Right lobe of liver (tissue), 6 donors: ENCODE data around the gene RTN4. TPM values are rescaled to one million over a fixed set of nuclear protein-coding genes. Genes with fewer than 3 reads are reported as not detected.
"Not testable (repeated sequence)": the region's sequence is repeated elsewhere in the genome, so short reads cannot be mapped to it uniquely, and the experiment has no call there.

ENCODE experiments used
- ATAC-seq, 4 donors: fragments of 200-7000 bp; cut with Tn5 transposase; one replicate each; pipeline ENCODE4 v1.9.1; 2020; ENCODE audit warnings: mild to moderate bottlenecking in 4 of 4, moderate library complexity in 4 of 4
- DNase-seq, 3 donors: peaks; one replicate each; pipeline ENCODE4 v3.0.0-alpha.2; 2020
- H3K27ac ChIP-seq, 3 donors: fragments of 200-600 bp; one replicate each; pipeline ENCODE4 v1.8.0; 2022
- H3K27me3 ChIP-seq, 2 donors: fragments of 200-600 bp; one replicate each; pipeline ENCODE4 v1.8.0; 2022
- H3K36me3 ChIP-seq, 4 donors: fragments of 200-600 bp; sonication (generic) in 1 of 4; one replicate each; pipeline versions ENCODE4 v1.5.1 to v1.8.0; 2017 to 2022; ENCODE audit warnings: control low read depth in 1 of 4
- H3K4me1 ChIP-seq, 4 donors: fragments of 200-600 bp; sonication (generic) in 1 of 4; one replicate each; pipeline versions ENCODE4 v1.5.1 to v1.8.0; 2017 to 2022; ENCODE audit warnings: control low read depth in 1 of 4
- H3K4me3 ChIP-seq, 3 donors: fragments of 200-600 bp; one replicate each; pipeline ENCODE4 v1.8.0; 2022
- H3K9me3 ChIP-seq, 4 donors: fragments of 200-600 bp; sonication (generic) in 1 of 4; one replicate each; pipeline versions ENCODE4 v1.5.1 to v1.8.0; 2017 to 2022; ENCODE audit warnings: control low read depth in 1 of 4
- POLR2A ChIP-seq: fragments of 450-650 bp; IDR thresholded peaks from one replicate; pipeline ENCODE4 v1.6.1; 2017; ENCODE audit warnings: antibody characterized with exemption, mild to moderate bottlenecking
- WGBS: methylation state at CpG from one replicate; pipeline ENCODE4 v1.1.6; 2018; ENCODE audit warnings: low coverage, low lambda C conversion rate; ENCODE audit not compliant: insufficient coverage; ENCODE audit errors: missing lambda C conversion rate; 5-methylcytosine and 5-hydroxymethylcytosine counted together
- intact Hi-C, 2 donors: fragments of 100-400 bp; cut with DNase I; formaldehyde crosslinking; loops; one replicate each; pipeline versions ENCODE4 v1.11.2 to v1.14.1; 2022
- total RNA-seq, 6 experiments: library from RNA; depleted of rRNA in 2 of 6; stranded (reverse); fragments of >200 nt in 2 of 6; fragmentation: NEBNext Ultra II Directional in 3 of 6; extraction: Animal tissue kit (Norgen Biotek cat#: 25700) in 3 of 6; gene quantifications; one replicate each; pipeline versions ENCODE4 v1.1.0 to v1.2.4, GENCODE V29; 2016 to 2023
- TF ChIP-seq, protein P1 (sequence below), 4 donors: fragments of 200-600 bp in 3 of 4; fragments of 450-650 bp in 1 of 4; IDR thresholded peaks; one replicate each; pipeline versions ENCODE4 v1.5.1 to v1.8.0; 2016 to 2022; ENCODE audit warnings: antibody characterized with exemption in 4 of 4, mild to moderate bottlenecking in 2 of 4
- donor health status: DM: no; HTN: yes; CAD: no.
- donor health status: DM: no; HTN: no; CAD: no.
- donor health status: DM: no; HTN: no; CAD: no.
- donor health status: DM: no; HTN: yes; CAD: no.
- donor health status: DM: no; HTN: yes; CAD: no.

The RTN4 gene
- total RNA-seq, 6 experiments from 2014 or later = 126 to 195 (median 177) TPM

DNA sequence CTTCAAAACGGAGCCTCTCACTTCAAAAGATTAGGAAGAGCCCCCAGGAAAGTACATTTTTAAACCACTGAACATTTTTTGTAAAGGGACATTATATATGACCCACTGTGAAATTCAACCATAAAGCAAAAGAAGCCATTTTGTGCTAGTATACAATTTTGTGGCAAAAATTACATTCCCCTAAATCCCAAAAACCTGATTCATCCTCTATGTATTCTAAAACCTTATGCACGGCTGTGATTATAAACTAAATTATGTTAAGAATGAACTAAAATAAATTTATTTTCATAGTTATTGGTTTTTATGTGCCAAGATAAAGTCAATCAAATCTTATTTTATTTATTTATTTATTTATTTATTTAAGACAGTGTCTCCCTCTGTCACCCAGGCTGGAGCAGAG lies 48.5 kb downstream of the RTN4 start:
- WGBS = 90% methylated on average over 2 of the region's 2 CpGs
- Histone ChIP-seq H3K4me1 (peaks cover 0 to 50% (median 7%) of the 10 kb centered on the region in 4 donors), H3K27me3 (no peaks in the 10 kb centered on the region), H3K27ac (no peak overlapping the region), H3K4me3 (no peak overlapping the region), H3K36me3 (no peaks in the 10 kb centered on the region), H3K9me3 (no peaks in the 10 kb centered on the region)
- intact Hi-C loops = no loop called here
- no peak for TF ChIP-seq POLR2A
- TF ChIP-seq, protein P1, sequence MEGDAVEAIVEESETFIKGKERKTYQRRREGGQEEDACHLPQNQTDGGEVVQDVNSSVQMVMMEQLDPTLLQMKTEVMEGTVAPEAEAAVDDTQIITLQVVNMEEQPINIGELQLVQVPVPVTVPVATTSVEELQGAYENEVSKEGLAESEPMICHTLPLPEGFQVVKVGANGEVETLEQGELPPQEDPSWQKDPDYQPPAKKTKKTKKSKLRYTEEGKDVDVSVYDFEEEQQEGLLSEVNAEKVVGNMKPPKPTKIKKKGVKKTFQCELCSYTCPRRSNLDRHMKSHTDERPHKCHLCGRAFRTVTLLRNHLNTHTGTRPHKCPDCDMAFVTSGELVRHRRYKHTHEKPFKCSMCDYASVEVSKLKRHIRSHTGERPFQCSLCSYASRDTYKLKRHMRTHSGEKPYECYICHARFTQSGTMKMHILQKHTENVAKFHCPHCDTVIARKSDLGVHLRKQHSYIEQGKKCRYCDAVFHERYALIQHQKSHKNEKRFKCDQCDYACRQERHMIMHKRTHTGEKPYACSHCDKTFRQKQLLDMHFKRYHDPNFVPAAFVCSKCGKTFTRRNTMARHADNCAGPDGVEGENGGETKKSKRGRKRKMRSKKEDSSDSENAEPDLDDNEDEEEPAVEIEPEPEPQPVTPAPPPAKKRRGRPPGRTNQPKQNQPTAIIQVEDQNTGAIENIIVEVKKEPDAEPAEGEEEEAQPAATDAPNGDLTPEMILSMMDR (IDR thresholded peaks at IDR 0.05) = no peak
- DNase-seq (no peak), ATAC-seq (no peak)

DNA sequence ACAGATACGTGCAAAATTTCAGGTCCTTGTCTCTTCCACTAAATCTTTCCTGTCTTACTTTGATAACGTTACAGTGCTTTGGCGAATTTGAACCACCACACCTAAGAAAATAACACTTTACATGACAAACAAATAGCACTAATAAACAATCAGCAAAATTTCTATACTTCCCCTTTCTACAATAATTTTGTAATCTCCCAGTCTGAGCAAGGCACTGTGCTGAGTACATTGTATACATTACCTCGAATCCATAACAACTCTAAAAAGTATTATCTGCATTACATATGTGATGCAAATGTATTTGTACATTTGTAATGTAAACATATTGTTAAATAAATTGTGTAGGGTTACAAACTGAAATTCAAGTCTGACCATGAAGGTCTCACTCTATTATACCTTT lies 49.9 kb downstream of the RTN4 start:
- intact Hi-C loops = no loop called here
- no peaks in the 10 kb centered on the region for H3K27me3 ChIP-seq
- ATAC-seq (no peak), DNase-seq (no peak)
- no peak overlapping the region for H3K27ac ChIP-seq
- no peaks in the 10 kb centered on the region for H3K36me3 ChIP-seq
- H3K4me1 ChIP-seq = peaks cover 0 to 42% (median 5%) of the 10 kb centered on the region in 4 donors
- no peak overlapping the region for H3K4me3 ChIP-seq
- no peak for TF ChIP-seq POLR2A
- TF ChIP-seq, protein P1 (IDR thresholded peaks at IDR 0.05) = no peak
- 25% methylated on average over 4 of the region's 4 CpGs for WGBS
- H3K9me3 ChIP-seq = no peaks in the 10 kb centered on the region

DNA sequence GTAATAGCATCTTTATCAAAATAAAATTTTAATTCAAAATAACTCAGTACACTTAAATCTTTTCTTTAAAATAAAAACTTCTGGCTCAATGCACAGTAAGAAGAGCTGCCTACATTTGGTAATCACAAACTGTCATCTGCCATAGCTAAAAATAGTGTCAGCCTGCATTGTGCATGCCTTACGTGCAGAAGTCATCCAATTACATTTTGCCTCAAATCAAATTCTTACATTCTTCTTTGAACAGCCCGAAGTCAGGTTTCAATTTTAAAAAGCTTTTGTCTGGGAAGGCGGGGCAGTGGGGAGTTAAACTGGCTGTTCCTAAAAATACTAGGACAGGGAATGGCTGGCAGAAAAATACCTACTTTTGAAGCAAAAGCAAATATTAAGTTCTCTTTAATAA lies 51.1 kb downstream of the RTN4 start:
- no peak overlapping the region for H3K27ac ChIP-seq
- H3K27me3 ChIP-seq = no peaks in the 10 kb centered on the region
- no peak for TF ChIP-seq POLR2A
- TF ChIP-seq, protein P1 (IDR thresholded peaks at IDR 0.05) = no peak
- H3K4me3 ChIP-seq = no peak overlapping the region
- H3K36me3 ChIP-seq = no peaks in the 10 kb centered on the region
- 12% methylated on average over 3 of the region's 3 CpGs for WGBS
- H3K4me1 ChIP-seq = peaks cover 0 to 32% (median 5%) of the 10 kb centered on the region in 4 donors
- intact Hi-C loops = no loop called here
- DNase-seq (no peak), ATAC-seq (peak in 3 of 4 donors; percentile 25 to 72 (median 52))
- no peaks in the 10 kb centered on the region for H3K9me3 ChIP-seq

DNA sequence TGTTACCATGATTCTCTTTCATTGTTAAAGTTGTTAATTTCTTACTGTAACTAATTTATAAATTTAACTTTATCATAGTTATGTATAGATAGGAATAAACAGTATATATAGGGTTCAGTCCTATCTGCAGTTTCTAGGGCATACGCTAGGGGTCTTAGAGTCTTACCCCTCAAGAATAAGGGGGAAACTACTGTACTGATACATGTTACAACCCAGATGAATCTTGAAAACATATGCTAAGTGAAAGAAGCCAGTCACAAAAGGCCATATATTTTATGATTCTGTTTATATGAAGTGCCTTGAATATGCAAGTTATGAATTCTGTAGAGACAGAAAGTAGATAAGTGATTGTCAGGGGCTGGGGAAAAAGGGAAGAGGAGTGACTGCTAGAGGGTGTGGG lies 52.4 kb downstream of the RTN4 start:
- DNase-seq (no peak), ATAC-seq (no peak)
- no peak overlapping the region for H3K27ac ChIP-seq
- TF ChIP-seq POLR2A = no peak
- TF ChIP-seq, protein P1 (IDR thresholded peaks at IDR 0.05) = no peak
- no peak overlapping the region for H3K4me3 ChIP-seq
- WGBS = 93% methylated on average over 1 of the region's 1 CpG
- intact Hi-C loops = no loop called here
- H3K27me3 ChIP-seq = no peaks in the 10 kb centered on the region
- no peaks in the 10 kb centered on the region for H3K9me3 ChIP-seq
- H3K4me1 ChIP-seq = peaks cover 0 to 27% (median 2%) of the 10 kb centered on the region in 4 donors
- H3K36me3 ChIP-seq = no peaks in the 10 kb centered on the region

GRCh38 chr2:54995553-54995952 lies 54.7 kb downstream of the RTN4 start:
- H3K4me1 ChIP-seq = peaks cover 0 to 20% (median 0%) of the 10 kb centered on the region in 4 donors
- WGBS = 89% methylated on average over 3 of the region's 3 CpGs

GRCh38 chr2:54990694-54991093 lies 59.6 kb downstream of the RTN4 start:
- H3K4me3 ChIP-seq, DNase-seq, H3K27me3 ChIP-seq, ATAC-seq, H3K27ac ChIP-seq, H3K9me3 ChIP-seq, intact Hi-C loops, H3K4me1 ChIP-seq: not testable (repeated sequence)
- peaks cover 0 to 17% (median 5%) of the 10 kb centered on the region in 4 donors for H3K36me3 ChIP-seq
- WGBS = 97% methylated on average over 16 of the region's 19 CpGs

More at GRCh38 chr2:54995553-54995952, 54.7 kb downstream of the RTN4 start:
- intact Hi-C loops = no loop called here
- Histone ChIP-seq H3K9me3 (no peaks in the 10 kb centered on the region), H3K4me3 (no peak overlapping the region), H3K36me3 (no peaks in the 10 kb centered on the region), H3K27ac (no peak overlapping the region), H3K27me3 (no peaks in the 10 kb centered on the region)
- TF ChIP-seq, protein P1 (IDR thresholded peaks at IDR 0.05) = no peak
- TF ChIP-seq POLR2A = no peak
- ATAC-seq (no peak), DNase-seq (no peak)
